GM12864 (cell line): ENCODE data around the gene SLC2A8.
A peak's percentile ranks its signal among the peaks of the same experiment; 100 is the strongest.

Experiments
- DNase-seq: peaks from one replicate; pipeline ENCODE4 v3.0.0-alpha.2; 2011; ENCODE audit warnings: low read depth
- H3K4me3 ChIP-seq: 2 replicates; pipeline ENCODE4 v1.5.1; 2011; ENCODE audit warnings: mild to moderate bottlenecking, low read depth, low read length, control low read depth
- TF ChIP-seq, protein P1 (sequence below): IDR thresholded peaks from 2 replicates; pipeline ENCODE4 v1.5.1; 2011; ENCODE audit warnings: low read depth, mild to moderate bottlenecking, moderate library complexity, low read length, control low read depth, inconsistent platforms; ENCODE audit errors: missing control alignments

The SLC2A8 gene

DNA sequence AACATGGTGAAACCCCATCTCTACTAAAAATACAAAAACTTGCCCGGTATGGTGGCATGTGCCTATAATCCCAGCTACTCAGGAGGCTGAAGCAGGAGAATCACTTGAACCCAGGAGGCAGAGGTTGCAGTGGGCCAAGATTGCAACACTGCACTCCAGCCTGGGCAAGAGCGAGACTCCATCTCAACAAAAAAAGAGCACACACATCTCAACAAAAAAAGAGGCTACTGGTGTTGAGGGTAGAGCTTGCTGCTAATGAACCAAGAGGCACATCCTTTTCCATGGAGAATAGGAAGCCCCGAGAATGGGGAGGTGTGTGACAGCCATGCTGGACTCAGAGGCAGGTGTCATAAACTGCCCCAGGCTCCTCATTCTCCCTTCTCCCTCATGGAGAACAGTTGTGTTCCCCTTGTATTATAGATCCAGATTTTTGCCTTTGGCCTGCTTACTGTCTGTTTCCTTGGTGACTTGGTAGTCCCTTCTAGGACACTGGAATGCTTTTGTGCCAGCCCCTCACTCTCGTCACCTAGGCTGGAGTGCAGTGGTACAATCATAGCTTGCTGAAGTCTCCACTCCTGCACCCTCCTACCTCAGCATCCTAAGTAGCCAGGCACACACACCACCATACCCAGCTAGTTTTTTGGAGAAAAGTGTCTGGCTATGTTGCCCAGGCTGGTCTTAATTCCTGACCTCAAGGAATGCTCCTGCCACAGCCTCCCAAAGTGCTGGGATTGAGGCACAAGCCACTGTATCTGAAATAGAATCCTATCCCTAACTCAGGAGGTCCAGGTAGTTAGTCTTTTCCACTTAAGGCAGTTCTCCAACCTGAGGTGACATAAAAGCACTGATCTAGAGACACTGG is 49.1 kb downstream of the SLC2A8 start:
- TF ChIP-seq, protein P1, sequence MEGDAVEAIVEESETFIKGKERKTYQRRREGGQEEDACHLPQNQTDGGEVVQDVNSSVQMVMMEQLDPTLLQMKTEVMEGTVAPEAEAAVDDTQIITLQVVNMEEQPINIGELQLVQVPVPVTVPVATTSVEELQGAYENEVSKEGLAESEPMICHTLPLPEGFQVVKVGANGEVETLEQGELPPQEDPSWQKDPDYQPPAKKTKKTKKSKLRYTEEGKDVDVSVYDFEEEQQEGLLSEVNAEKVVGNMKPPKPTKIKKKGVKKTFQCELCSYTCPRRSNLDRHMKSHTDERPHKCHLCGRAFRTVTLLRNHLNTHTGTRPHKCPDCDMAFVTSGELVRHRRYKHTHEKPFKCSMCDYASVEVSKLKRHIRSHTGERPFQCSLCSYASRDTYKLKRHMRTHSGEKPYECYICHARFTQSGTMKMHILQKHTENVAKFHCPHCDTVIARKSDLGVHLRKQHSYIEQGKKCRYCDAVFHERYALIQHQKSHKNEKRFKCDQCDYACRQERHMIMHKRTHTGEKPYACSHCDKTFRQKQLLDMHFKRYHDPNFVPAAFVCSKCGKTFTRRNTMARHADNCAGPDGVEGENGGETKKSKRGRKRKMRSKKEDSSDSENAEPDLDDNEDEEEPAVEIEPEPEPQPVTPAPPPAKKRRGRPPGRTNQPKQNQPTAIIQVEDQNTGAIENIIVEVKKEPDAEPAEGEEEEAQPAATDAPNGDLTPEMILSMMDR = no peak
- DNase-seq = no peak
- H3K4me3 ChIP-seq = no peak overlapping the region

DNA sequence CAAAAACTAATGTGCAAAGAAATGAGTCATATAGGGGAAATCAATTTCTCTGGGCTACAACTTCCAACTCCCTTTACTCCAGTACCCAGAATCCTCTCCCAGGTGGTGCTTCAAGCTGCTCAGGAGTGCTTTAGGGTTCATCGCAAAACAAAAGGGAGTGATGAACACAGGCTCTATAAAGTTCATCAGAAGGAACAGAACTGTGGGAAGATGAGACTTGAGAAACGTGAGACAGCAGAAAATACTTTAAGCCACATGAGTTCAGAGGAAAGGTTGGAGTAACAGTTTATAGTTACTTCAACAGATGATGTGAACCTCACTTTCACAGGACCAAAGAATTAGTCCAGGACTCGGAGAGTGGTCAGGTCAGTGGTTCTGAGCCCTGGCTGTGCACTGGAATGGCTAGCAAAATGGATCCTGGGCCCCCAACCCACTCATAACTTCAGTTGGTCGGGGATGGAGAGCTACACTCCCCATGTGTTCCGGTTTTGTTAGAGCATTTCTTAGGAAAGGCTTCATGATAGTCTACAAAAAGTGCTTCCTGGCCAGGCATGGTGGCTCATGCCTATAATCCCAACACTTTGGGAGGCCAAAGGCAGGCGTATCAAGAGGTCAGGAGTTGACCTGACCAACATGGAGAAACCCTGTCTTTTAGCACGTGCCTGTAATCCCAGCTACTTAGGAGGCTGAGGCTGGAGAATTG is 49.9 kb downstream of the SLC2A8 start:
- no peak for DNase-seq
- TF ChIP-seq, protein P1 = no peak
- H3K4me3 ChIP-seq = no peak overlapping the region

DNA sequence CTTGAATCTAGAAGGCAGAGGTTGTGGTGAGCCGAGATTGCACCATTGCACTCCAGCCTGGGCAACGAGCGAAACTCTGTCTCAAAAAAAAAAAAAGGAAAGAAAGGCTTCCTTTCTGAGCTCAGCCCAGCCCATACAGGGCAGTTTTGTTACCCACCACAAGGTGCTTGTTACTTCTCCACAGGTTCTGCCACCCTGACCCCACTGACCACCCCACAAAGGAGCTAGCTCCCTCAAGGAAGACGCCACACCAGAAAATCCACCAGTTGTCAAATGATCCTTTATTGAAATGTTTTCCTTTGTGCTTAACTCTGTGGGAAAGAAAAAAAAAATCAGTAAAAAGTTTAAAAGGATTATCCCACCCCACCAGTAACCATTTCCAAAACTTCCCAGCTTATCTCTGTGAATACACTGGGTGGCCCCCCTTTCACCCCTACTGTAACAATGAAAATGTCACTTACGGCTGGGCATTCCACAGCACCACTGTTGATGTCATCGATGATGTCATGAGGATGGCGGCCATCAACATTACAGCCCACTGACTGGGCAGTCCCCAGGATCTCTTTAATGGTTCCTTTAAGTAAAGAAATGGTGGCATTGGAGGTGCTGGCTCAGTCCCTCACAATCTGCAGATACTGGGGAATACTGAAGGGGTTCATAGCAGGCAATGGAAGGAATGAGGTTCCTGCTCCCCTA is 50.6 kb downstream of the SLC2A8 start:
- H3K4me3 ChIP-seq = no peak overlapping the region
- TF ChIP-seq, protein P1 = no peak
- DNase-seq = no peak

DNA sequence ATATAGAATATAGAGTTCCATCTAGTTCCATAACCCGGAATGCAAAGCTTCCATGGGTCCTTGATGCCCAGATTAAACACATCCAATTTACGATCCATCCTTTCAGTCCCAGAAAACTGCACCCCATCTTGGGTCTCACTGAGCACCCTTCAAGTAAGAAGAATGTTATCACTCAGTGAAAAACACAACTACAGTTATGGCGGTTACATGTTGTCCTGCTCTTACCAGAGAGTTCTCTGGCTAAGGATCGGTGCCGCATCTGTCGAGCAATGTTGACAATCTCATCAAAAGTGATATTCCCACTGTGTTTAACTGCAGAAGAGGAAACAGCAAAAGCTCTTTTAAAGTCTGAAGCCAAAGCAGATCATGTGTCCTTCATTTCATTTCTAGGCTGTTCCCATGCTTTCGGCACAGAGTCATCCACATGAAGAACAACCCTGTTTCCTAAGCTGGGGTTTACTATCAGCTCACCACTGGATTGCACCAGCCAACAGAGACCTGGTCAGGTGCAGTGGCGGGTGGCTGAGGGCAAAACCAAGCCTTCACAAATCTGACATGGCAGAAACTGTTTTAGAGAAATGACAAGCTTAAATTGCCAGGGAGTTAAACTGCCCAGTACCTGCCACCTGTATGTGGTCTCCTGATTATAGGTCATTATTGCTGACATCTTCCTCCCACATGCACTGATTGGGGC is 51.3 kb downstream of the SLC2A8 start:
- TF ChIP-seq, protein P1 = no peak
- peak overlapping the region; percentile 76 for H3K4me3 ChIP-seq

DNA sequence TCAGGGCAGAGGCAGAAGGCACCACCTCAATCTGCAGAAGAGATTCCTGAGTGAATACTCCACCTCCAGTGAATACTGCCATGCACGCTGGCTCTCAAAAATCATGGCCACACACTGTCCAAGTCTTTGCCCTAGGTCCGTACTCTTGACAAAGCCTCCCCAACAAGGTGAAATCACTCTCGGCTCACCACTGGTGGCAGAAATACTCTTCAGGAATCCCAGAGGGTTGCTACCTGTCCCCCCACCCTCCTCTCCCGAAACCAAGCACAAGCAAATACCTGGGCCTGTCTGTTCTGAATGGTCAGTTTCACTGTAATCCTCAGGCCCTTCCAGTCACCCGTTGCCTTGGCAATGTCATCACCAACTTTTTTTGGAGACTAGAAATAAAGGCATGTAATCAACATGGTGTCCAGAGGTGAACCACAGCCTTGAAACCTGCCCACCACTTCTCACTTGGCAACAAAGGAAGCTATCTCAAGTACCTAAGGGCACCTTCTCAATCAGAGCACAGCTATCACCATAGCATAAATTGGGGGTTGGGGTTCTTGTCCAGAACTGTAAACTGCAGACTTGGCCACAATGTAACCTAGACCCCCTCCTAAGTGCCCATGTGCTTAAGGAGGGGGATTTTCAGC is 52.5 kb downstream of the SLC2A8 start:
- H3K4me3 ChIP-seq = peak overlapping the region; percentile 76
- TF ChIP-seq, protein P1 = no peak
- DNase-seq = no peak

More for the DNA sequence above, 51.3 kb downstream of the SLC2A8 start:
- no peak for DNase-seq

DNA sequence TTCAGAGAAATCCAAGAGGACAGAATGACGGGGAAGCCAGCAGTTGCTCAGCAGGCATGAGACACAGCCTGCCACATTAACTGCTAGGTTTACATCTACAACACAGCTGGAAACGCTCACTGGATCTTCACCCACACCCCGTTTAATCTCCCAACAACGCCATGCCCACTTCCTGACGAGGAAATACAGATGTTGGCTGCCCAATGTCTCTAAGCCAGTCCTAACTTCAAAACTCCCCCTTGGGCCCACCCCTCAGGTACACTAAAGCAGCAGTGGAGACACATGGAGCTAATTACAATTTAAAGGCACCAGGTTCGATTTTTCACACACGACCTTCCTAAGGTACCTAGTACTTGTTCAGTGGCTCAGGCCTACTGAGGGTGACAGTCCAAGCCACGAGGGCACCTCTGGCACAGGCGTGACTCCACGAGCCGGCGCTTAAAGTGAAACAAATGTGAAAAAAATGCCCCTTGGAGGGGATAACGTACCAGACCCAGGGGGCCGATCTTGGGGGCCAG is 53.3 kb downstream of the SLC2A8 start:
- H3K4me3 ChIP-seq = peak overlapping the region; percentile 76
- DNase-seq = no peak
- TF ChIP-seq, protein P1 = no peak
